K562 (cell line): ENCODE data around the gene UGT1A3.

ENCODE experiments used
- CUX1 ChIP-seq: fragments of 200-800 bp; sonication (Bioruptor generic); IDR thresholded peaks from 2 replicates; pipeline ENCODE4 v1.6.1; 2016; ENCODE audit warnings: missing genetic modification characterization, missing compliant biosample characterization
- EZH2 ChIP-seq: IDR thresholded peaks from 2 replicates; pipeline ENCODE4 v1.6.1; 2012; ENCODE audit warnings: low read depth, mild to moderate bottlenecking, inconsistent platforms, low read length, borderline replicate concordance
- HDAC6 ChIP-seq: IDR thresholded peaks from 2 replicates; pipeline ENCODE4 v1.6.1; 2012; ENCODE audit warnings: low read depth, mild to moderate bottlenecking, control low read depth, inconsistent platforms, low read length, moderate library complexity
- MXI1 ChIP-seq: IDR thresholded peaks from 2 replicates; pipeline ENCODE4 v1.6.1; 2011; ENCODE audit warnings: low read depth, mild to moderate bottlenecking, improper control_type of control experiment, low read length
- NFRKB ChIP-seq: fragments of 450-650 bp; IDR thresholded peaks from 2 replicates; pipeline ENCODE4 v1.6.1; 2016; ENCODE audit warnings: low read depth
- NR2C2 ChIP-seq, 2 experiments: fragments of 200-800 bp in 1 of 2; sonication (Bioruptor generic) in 1 of 2; sonication (generic) in 1 of 2; formaldehyde crosslinking in 1 of 2; IDR thresholded peaks; 2 replicates each; pipeline versions ENCODE4 v1.6.1 to v1.8.0; 2016 to 2022; ENCODE audit warnings: mild to moderate bottlenecking in 1 of 2, missing compliant biosample characterization in 1 of 2, missing genetic modification characterization in 1 of 2, missing genetic modification reagents in 1 of 2
- RBBP5 ChIP-seq: fragments of 200-600 bp; sonication (generic); IDR thresholded peaks from 2 replicates; pipeline ENCODE4 v1.6.1; 2012; ENCODE audit warnings: borderline replicate concordance, mild to moderate bottlenecking, low read length, control low read depth, inconsistent platforms; ENCODE audit not compliant: insufficient read depth, poor library complexity, severe bottlenecking
- TBL1XR1 ChIP-seq, 2 experiments: IDR thresholded peaks; 2 replicates each; pipeline ENCODE4 v1.6.1; 2012; ENCODE audit warnings: improper control_type of control experiment in 2 of 2, low read length in 2 of 2, mild to moderate bottlenecking in 1 of 2
- ZNF274 ChIP-seq: IDR thresholded peaks from 2 replicates; pipeline ENCODE4 v1.6.1; 2011; ENCODE audit warnings: low read depth, mild to moderate bottlenecking, low read length, moderate library complexity, borderline replicate concordance

GRCh38 chr2:233718552-233718951, 10.3 kb upstream of the UGT1A3 start, which contains the start of gene UGT1A4:
- no peak for TF ChIP-seq ZNF274
- TF ChIP-seq EZH2: no peak
- no peak for TF ChIP-seq MXI1
- TF ChIP-seq HDAC6: no peak
- no peak for TF ChIP-seq RBBP5
- no peak for TF ChIP-seq NR2C2 (CRISPR knock-in tag; IDR thresholded peaks at IDR 0.05)
- no peak for TF ChIP-seq NR2C2 (tag; IDR thresholded peaks at IDR 0.05)
- TF ChIP-seq CUX1: no peak
- TF ChIP-seq TBL1XR1 (IDR thresholded peaks at IDR 0.05; ENCODE audit: low read length in 2 of 2): no peak
- no peak for TF ChIP-seq NFRKB
